ENCODE data around the gene JAG1. TPM values are rescaled to one million over a fixed set of nuclear protein-coding genes. Genes with fewer than 3 reads are reported as not detected.

Gene JAG1
- total RNA-seq, 1 experiment from 2014 or later: 176 TPM

- TF ChIP-seq EZH2phosphoT487 (IDR thresholded peaks at IDR 0.05; ENCODE audit: borderline replicate concordance, low read length): no peak
- no peak for TF ChIP-seq CTCF (conservative IDR thresholded peaks at IDR 0.05; ENCODE audit: low read depth, low read length)
- no peak for TF ChIP-seq EZH2 (IDR thresholded peaks at IDR 0.05; ENCODE audit: low read length, unreplicated experiment)
- ChIA-PET POLR2A (ENCODE audit: unreplicated experiment) (interaction anchor here (0.6 kb wide), 1 partner anchor 185 kb away, joined by 3 read pairs; no protein-coding TSS in a partner anchor), CTCF (no interaction called here)
- H4K20me1 ChIP-seq (ENCODE audit: low read length): peaks cover 84% of the 10 kb centered on the region
- H2AFZ ChIP-seq (ENCODE audit: low read length): no peak overlapping the region
- no peak overlapping the region for H3K4me3 ChIP-seq (ENCODE audit: low read length)
- no peak for DNase-seq
- H3K9me2 ChIP-seq (replicated peaks; ENCODE audit: low read length): no peaks in the 10 kb centered on the region
- no peaks in the 10 kb centered on the region for H3K9me3 ChIP-seq (ENCODE audit: low read length)
- H3K4me1 ChIP-seq (ENCODE audit: insufficient read depth, low read length): 0 out of 2 replicates have a peak, but pooled peaks cover 6% of the 10 kb centered on the region
- peaks cover 5% of the 10 kb centered on the region for H3F3A ChIP-seq (ENCODE audit: low read length, unreplicated experiment)
- no peak for ATAC-seq
- no TSS peak for BruUV-seq (replicated peaks)
- H3K36me3 ChIP-seq (ENCODE audit: low read depth, low read length): peaks cover 98% of the 10 kb centered on the region
- no peak overlapping the region for H3K27ac ChIP-seq (ENCODE audit: low read length)
- no peak overlapping the region for H3K4me2 ChIP-seq (ENCODE audit: low read length)
- no peaks in the 10 kb centered on the region for H3K27me3 ChIP-seq (ENCODE audit: low read length)
- H3K79me2 ChIP-seq (ENCODE audit: low read length): peaks cover 100% of the 10 kb centered on the region
- no peak overlapping the region for H3K9ac ChIP-seq (ENCODE audit: low read length)
- intact Hi-C loops (cut with micrococcal nuclease): no loop called here
Measured at GRCh38 chr20:10661261-10661660, 12.5 kb downstream of the JAG1 start.

GRCh38 chr20:10660661-10661060 is 13.1 kb downstream of the JAG1 start:
- BruUV-seq (replicated peaks): no TSS peak
- ATAC-seq (peak; percentile 12; the same call in 1 of the 2 replicates), DNase-seq (no peak)
- ChIA-PET CTCF (no interaction called here), POLR2A (ENCODE audit: unreplicated experiment) (interaction anchor here (0.6 kb wide), 1 partner anchor 186 kb away, joined by 3 read pairs; no protein-coding TSS in a partner anchor)
- no peak for TF ChIP-seq CTCF (conservative IDR thresholded peaks at IDR 0.05; ENCODE audit: low read depth, low read length)
- TF ChIP-seq EZH2phosphoT487 (IDR thresholded peaks at IDR 0.05; ENCODE audit: borderline replicate concordance, low read length): no peak
- TF ChIP-seq EZH2 (IDR thresholded peaks at IDR 0.05; ENCODE audit: low read length, unreplicated experiment): no peak
- 0 out of 2 replicates have a peak, but pooled peaks cover 5% of the 10 kb centered on the region for H3K4me1 ChIP-seq (ENCODE audit: insufficient read depth, low read length)
- intact Hi-C loops (cut with micrococcal nuclease): no loop called here
- peaks cover 100% of the 10 kb centered on the region for H3K79me2 ChIP-seq (ENCODE audit: low read length)
- no peak overlapping the region for H3K4me2 ChIP-seq (ENCODE audit: low read length)
- H3K27me3 ChIP-seq (ENCODE audit: low read length): no peaks in the 10 kb centered on the region
- no peak overlapping the region for H3K4me3 ChIP-seq (ENCODE audit: low read length)
- no peak overlapping the region for H3K27ac ChIP-seq (ENCODE audit: low read length)
- H3K9me3 ChIP-seq (ENCODE audit: low read length): no peaks in the 10 kb centered on the region
- H3K9me2 ChIP-seq (replicated peaks; ENCODE audit: low read length): no peaks in the 10 kb centered on the region
- peaks cover 5% of the 10 kb centered on the region for H3F3A ChIP-seq (ENCODE audit: low read length, unreplicated experiment)
- H4K20me1 ChIP-seq (ENCODE audit: low read length): peaks cover 84% of the 10 kb centered on the region
- H2AFZ ChIP-seq (ENCODE audit: low read length): no peak overlapping the region
- no peak overlapping the region for H3K9ac ChIP-seq (ENCODE audit: low read length)
- H3K36me3 ChIP-seq (ENCODE audit: low read depth, low read length): peaks cover 99% of the 10 kb centered on the region

Data from PC-3 (cell line).